SIG-M5 (cell line): ENCODE data around the gene PHACTR3.

Experiments
- DNase-seq: peaks from one replicate; lab custom pipeline; 2025; lab: John Stamatoyannopoulos, UW

The PHACTR3 gene

GRCh38 chr20:59622496-59622895, 18.2 kb downstream of the PHACTR3 start:
- no peak for DNase-seq

- DNase-seq: no peak
These were observed 18.8 kb downstream of the PHACTR3 start for GRCh38 chr20:59623133-59623532.

- DNase-seq: no peak
These were observed 19.2 kb downstream of the PHACTR3 start for GRCh38 chr20:59623583-59623982.

- DNase-seq: no peak
These were observed 20.1 kb downstream of the PHACTR3 start for GRCh38 chr20:59624401-59624800.

- no peak for DNase-seq
These were observed 21.0 kb downstream of the PHACTR3 start for GRCh38 chr20:59625214-59625922.

GRCh38 chr20:59627298-59627697, 23.0 kb downstream of the PHACTR3 start:
- no peak for DNase-seq

- DNase-seq: no peak
These were observed 23.8 kb downstream of the PHACTR3 start for GRCh38 chr20:59628171-59628570.

GRCh38 chr20:59629141-59630045, 25.1 kb downstream of the PHACTR3 start:
- DNase-seq: no peak

GRCh38 chr20:59630526-59630925, 26.2 kb downstream of the PHACTR3 start:
- no peak for DNase-seq

GRCh38 chr20:59631751-59632540, 27.6 kb downstream of the PHACTR3 start:
- DNase-seq: no peak

- no peak for DNase-seq
These were observed 28.3 kb downstream of the PHACTR3 start for GRCh38 chr20:59632541-59633113.

GRCh38 chr20:59633656-59634251, 29.4 kb downstream of the PHACTR3 start:
- no peak for DNase-seq

GRCh38 chr20:59634435-59635005, 30.2 kb downstream of the PHACTR3 start:
- no peak for DNase-seq

- no peak for DNase-seq
These were observed 32.5 kb downstream of the PHACTR3 start for GRCh38 chr20:59636766-59637370.

- no peak for DNase-seq
These were observed 35.9 kb downstream of the PHACTR3 start for GRCh38 chr20:59640267-59640666.

- no peak for DNase-seq
These were observed 39.3 kb downstream of the PHACTR3 start for GRCh38 chr20:59643615-59644061.

GRCh38 chr20:59644371-59644939, 40.1 kb downstream of the PHACTR3 start:
- no peak for DNase-seq

- no peak for DNase-seq
These were observed 40.9 kb downstream of the PHACTR3 start for GRCh38 chr20:59645271-59645670.

- DNase-seq: no peak
These were observed 41.4 kb downstream of the PHACTR3 start for GRCh38 chr20:59645761-59646171.

- no peak for DNase-seq
These were observed 42.1 kb downstream of the PHACTR3 start for GRCh38 chr20:59646487-59646886.
